ENCODE measurements around the gene PRKAG2.
"Not testable (repeated sequence)": the region's sequence is repeated elsewhere in the genome, so short reads cannot be mapped to it uniquely, and the experiment has no call there.

PRKAG2 gene

DNA sequence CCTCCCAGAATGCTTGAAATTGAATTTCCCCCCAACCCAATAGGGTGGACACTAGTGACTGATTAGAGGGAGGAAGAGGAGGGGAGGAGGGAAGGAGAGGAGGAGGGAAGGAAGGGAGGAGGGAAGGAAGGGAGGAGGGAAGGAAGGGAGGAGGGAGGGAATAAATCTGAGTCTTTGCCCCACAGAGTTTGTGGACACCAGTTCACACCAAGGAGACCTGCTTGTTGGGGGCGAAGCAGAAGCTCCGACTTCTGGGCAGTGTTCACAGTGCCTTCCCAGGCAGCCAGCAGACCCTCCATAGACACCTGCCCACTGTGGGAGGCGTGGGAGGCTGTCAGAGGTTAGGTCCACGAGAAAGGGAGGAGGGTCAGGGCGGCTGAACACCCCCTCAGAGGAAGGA lies 44.8 kb downstream of the PRKAG2 start:
- in situ Hi-C loops (cut with HindIII; ENCODE audit: low pct_ligation_motif_present, low pct_unique_long_range_greater_than_20kb, low sequenced_read_pairs), result no loop called here
- no peak for DNase-seq

- in situ Hi-C loops (cut with HindIII; ENCODE audit: low pct_ligation_motif_present, low pct_unique_long_range_greater_than_20kb, low sequenced_read_pairs), result no loop called here
- DNase-seq, result no peak
Observed at GRCh38 chr7:151831606-151832005, 45.3 kb downstream of the PRKAG2 start.

DNA sequence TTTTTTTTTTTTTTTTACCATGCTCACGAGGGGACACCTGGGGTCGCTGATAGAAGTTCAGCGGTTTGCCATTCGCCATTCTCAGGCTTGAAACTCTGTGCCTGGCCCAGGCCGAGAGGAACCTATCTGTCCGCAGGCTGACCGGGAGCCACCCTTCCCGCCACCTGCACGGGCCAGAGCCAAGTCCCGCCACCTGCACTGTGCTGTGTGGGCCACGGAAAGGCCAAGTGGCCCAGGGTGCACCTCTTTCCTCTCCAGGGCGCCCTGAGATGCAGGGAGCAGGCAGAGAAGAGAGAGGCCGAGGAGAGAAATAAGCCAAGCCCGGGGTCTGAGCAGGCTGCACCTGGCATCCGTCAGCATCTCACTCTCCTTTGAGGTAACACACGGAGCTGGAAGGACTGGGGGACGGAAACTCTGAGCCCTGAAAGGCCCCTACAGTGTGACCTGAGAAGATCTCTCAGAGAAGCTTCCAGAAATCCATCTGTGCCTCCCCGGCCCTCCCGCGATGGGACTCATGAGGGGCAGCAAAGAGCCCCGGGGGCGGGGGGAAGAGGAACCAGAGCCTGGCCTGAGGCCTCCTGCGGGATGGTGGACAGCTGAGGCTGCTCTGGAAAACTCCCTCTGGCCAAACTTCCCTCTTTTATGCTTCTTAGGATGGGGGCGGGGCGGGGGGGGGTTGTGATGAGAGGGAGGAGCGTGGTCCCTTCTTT lies 46.6 kb downstream of the PRKAG2 start:
- in situ Hi-C loops (cut with HindIII; ENCODE audit: low pct_ligation_motif_present, low pct_unique_long_range_greater_than_20kb, low sequenced_read_pairs), result no loop called here
- no peak for DNase-seq

- DNase-seq, result no peak
- in situ Hi-C loops (cut with HindIII; ENCODE audit: low pct_ligation_motif_present, low pct_unique_long_range_greater_than_20kb, low sequenced_read_pairs), result no loop called here
Observed at GRCh38 chr7:151829707-151830106, 47.2 kb downstream of the PRKAG2 start.

GRCh38 chr7:151827620-151828019 lies 49.3 kb downstream of the PRKAG2 start:
- in situ Hi-C loops (cut with HindIII; ENCODE audit: low pct_ligation_motif_present, low pct_unique_long_range_greater_than_20kb, low sequenced_read_pairs), result no loop called here
- DNase-seq, result no peak

GRCh38 chr7:151826316-151826715 lies 50.6 kb downstream of the PRKAG2 start:
- in situ Hi-C loops (cut with HindIII; ENCODE audit: low pct_ligation_motif_present, low pct_unique_long_range_greater_than_20kb, low sequenced_read_pairs); DNase-seq: not testable (repeated sequence)

DNA sequence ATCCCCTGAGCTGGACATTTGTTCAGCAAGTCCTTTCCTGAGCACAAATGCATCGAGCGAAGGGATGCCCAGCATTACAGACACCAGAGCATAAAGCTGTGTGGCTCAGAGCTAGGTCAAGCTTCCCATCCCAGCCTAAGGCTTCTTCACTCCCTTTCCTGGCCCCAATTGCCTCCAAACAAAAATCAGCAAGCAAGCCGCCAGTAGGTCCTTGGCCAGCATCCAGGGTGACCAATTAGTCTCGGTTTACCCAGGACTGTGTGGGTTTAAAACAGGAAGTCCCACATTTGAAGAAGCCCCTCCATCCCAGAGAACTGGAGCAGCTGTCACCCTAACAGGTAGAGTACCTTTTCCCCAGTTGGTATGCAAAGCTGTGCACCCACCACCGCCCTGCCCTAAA lies 51.2 kb downstream of the PRKAG2 start:
- no peak for DNase-seq
- in situ Hi-C loops (cut with HindIII; ENCODE audit: low pct_ligation_motif_present, low pct_unique_long_range_greater_than_20kb, low sequenced_read_pairs), result no loop called here

GRCh38 chr7:151824373-151824933 lies 52.5 kb downstream of the PRKAG2 start:
- no peak for DNase-seq
- in situ Hi-C loops (cut with HindIII; ENCODE audit: low pct_ligation_motif_present, low pct_unique_long_range_greater_than_20kb, low sequenced_read_pairs), result no loop called here

GRCh38 chr7:151823566-151824372 lies 53.1 kb downstream of the PRKAG2 start:
- DNase-seq, result no peak
- in situ Hi-C loops (cut with HindIII; ENCODE audit: low pct_ligation_motif_present, low pct_unique_long_range_greater_than_20kb, low sequenced_read_pairs), result no loop called here

GRCh38 chr7:151822541-151823181 lies 54.3 kb downstream of the PRKAG2 start:
- in situ Hi-C loops (cut with HindIII; ENCODE audit: low pct_ligation_motif_present, low pct_unique_long_range_greater_than_20kb, low sequenced_read_pairs), result no loop called here
- DNase-seq, result no peak

- in situ Hi-C loops (cut with HindIII; ENCODE audit: low pct_ligation_motif_present, low pct_unique_long_range_greater_than_20kb, low sequenced_read_pairs), result no loop called here
- no peak for DNase-seq
Observed at GRCh38 chr7:151821806-151822540, 54.9 kb downstream of the PRKAG2 start.

DNA sequence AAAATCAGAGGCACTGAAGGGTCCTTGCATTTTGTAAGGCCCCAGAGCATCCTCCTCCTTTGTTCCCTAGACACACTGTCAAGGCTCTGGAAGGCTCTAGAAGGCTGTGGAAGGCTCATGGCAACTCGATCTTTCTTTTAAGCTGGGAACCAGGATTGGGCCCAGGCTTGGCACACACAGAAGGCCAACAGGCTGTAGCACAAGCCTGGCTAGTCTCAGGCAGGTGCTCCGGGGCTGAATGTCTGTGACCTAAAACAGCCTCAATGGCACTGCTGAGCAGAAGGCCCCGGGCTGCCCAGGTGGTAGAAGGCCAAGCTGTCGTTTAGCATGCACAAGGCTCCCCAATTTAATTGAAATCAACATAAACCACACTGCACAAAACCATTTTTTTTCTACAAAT lies 55.7 kb downstream of the PRKAG2 start:
- DNase-seq, result no peak
- in situ Hi-C loops (cut with HindIII; ENCODE audit: low pct_ligation_motif_present, low pct_unique_long_range_greater_than_20kb, low sequenced_read_pairs), result no loop called here

GRCh38 chr7:151820491-151821105 lies 56.3 kb downstream of the PRKAG2 start:
- no peak for DNase-seq
- in situ Hi-C loops (cut with HindIII; ENCODE audit: low pct_ligation_motif_present, low pct_unique_long_range_greater_than_20kb, low sequenced_read_pairs), result no loop called here

DNA sequence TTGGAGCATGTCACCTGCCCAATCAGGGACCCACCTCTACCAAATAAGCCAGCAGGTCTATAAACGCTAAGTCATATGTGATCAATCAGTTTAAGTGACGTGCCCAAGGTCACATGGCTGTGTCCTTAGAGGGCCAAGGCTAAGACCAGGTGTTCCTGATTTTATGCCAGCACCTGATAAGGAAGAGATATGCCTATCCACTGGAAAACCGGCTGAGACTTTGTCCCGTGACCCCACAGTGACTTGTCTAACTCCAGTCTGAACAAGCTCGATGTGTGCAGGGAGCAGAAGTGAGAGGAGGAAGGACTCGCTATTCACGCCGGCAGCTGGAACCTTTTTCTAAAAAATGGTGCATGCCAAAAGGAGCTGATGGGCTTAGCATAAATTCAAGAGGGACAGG lies 57.0 kb downstream of the PRKAG2 start:
- DNase-seq, result no peak
- in situ Hi-C loops (cut with HindIII; ENCODE audit: low pct_ligation_motif_present, low pct_unique_long_range_greater_than_20kb, low sequenced_read_pairs), result no loop called here

DNA sequence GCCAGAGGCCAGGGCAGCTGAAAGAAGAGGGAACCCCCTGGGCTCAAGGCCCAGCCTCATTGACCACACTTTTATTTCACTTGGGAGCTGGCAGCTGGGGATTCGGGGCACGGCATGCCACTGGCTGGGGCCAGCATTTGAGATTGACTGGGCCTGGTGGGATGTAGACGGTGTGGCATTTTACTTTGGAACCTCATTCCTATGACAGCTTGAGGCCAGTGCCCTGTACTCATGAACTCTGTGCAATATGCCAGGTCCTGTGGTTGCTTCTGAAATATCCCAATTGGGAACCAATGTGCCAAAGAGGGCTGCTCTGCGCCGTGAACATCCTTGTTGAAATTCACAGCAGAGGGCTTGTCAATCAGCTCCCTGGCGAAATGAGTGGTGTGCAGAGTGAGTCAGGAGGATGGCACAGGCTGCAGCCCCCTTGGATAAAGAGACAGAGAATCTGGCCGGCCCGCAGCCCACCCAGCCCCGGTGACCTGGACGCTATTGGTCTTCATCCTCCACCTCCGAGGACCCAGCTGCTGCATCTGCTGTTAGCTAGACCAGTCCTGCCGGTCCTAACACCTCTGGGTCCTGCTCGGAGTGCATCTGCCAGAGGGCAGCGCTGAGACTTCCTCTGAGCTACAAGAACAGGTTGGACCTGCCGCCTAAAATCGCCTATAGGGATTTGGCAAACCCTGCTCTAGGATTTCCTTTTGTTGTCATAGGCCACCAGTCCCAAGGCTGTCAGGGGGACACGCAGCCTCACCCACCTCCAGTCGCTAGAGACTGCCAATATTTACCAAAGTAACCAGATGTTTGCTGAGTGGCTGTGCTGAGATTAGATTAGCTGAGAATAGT lies 58.0 kb downstream of the PRKAG2 start:
- DNase-seq, result no peak
- in situ Hi-C loops (cut with HindIII; ENCODE audit: low pct_ligation_motif_present, low pct_unique_long_range_greater_than_20kb, low sequenced_read_pairs), result no loop called here

DNA sequence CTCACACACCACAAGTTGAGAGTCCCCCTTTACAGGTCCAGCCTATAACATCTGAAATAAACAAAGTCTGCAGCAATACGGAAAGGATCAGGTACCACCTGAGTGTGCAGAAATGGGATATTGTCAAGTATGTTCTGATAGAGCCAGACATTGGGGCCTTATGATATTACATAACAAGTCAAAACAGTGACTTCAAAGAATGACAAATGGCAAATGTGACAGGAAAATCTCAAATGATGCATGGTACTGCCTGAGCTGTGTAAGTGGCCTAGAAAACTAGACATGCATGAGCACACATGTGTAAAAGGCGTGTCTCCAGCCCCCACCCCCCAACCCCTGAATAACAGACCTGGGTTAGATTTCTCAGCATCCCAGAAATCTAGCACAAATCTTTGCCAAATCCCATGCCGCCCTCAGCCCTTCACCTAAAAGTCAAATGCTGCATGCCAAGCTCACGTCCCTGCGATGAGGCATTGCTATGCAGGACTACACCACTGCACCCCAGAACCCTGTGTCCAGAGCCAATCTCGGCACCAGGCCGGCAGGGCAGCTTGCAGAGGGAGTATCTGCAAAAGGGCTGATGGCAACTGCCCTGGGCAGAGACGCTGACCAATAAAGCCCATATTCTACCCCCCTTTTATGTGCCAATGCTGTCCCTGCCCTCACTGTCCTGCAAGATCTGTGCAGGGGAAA lies 58.8 kb downstream of the PRKAG2 start:
- in situ Hi-C loops (cut with HindIII; ENCODE audit: low pct_ligation_motif_present, low pct_unique_long_range_greater_than_20kb, low sequenced_read_pairs), result no loop called here

GRCh38 chr7:151817315-151817690 lies 59.6 kb downstream of the PRKAG2 start:
- in situ Hi-C loops (cut with HindIII; ENCODE audit: low pct_ligation_motif_present, low pct_unique_long_range_greater_than_20kb, low sequenced_read_pairs), result no loop called here
- DNase-seq, result no peak

More for the DNA sequence above, 58.8 kb downstream of the PRKAG2 start:
- no peak for DNase-seq
